ENCODE data around the gene UBAP2. TPM values are rescaled to one million over a fixed set of nuclear protein-coding genes. Genes with fewer than 3 reads are reported as not detected.
"Not testable (repeated sequence)": the region's sequence is repeated elsewhere in the genome, so short reads cannot be mapped to it uniquely, and the experiment has no call there.

Gene UBAP2
- total and polyA plus RNA-seq, 7 experiments from 2014 or later = 13.0 to 48.4 (median 29.9) TPM

DNA sequence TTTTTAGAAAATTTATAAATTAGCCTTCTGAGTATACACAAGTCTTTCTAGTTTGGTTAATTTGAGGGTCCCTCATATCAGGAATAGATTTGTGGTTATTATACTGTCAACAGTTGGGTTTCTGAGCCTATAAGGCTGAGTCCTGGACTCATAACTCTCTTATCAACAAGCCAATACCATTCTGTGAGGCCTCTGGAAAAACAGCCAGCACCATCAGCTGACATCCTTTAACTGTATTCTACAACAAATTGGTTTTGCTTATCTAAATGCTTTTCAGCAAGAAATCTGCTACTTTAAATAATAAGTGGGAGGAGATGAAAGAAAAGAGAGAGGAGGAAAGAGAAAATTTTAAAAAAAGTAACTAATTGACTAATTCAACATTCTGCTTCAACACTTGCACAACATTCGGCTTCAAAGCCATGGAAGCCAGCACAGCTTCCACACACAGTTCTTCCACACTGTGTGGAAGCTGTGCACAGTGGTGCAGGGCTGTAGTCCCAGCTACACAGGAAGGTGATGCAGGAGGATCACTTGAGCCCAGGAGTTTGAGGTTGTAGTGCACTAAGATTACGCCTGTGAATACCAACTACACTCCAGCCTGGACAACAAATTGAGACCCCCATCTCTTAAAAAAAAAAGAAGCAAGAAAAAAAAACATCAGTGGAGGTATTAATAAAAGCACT, 84.5 kb downstream of the UBAP2 start:
- peaks cover 0 to 5% (median 0%) of the 10 kb centered on the region in 3 experiments for H3K36me3 ChIP-seq (ENCODE audit: control insufficient read depth in 2 of 3, insufficient read depth in 3 of 3, low read length in 3 of 3)
- ChIA-PET CTCF (no interaction called here), POLR2A (no interaction called here)
- no peak overlapping the region for H3K27ac ChIP-seq (ENCODE audit: low read depth, low read length)
- Mint-ChIP-seq H3K36me3 (peaks cover 4 to 31% (median 12%) of the 10 kb centered on the region in 5 donors), H3K9me3 (no peaks in the 10 kb centered on the region), H3K4me1 (peaks cover 0 to 3% (median 0%) of the 10 kb centered on the region in 7 donors), H3K4me3 (no peak overlapping the region), H3K27me3 (no peaks in the 10 kb centered on the region), H3K27ac (peak overlapping the region in 2 of 9 donors; percentile 13 to 36)
- intact Hi-C loops (cut with micrococcal nuclease) = no loop called here
- H3K27me3 ChIP-seq (ENCODE audit: control insufficient read depth in 2 of 2, insufficient read depth in 2 of 2, low read length in 2 of 2) = no peaks in the 10 kb centered on the region
- ATAC-seq = no peak
- no peaks in the 10 kb centered on the region for H3K4me1 ChIP-seq (ENCODE audit: control insufficient read depth in 2 of 2, insufficient read depth in 2 of 2, low read length in 2 of 2)
- H3K9me3 ChIP-seq (ENCODE audit: control insufficient read depth in 2 of 3, low read length in 3 of 3) = no peaks in the 10 kb centered on the region
- DNase-seq = no peak
- no peak overlapping the region for H3K4me3 ChIP-seq (ENCODE audit: low read length)

DNA sequence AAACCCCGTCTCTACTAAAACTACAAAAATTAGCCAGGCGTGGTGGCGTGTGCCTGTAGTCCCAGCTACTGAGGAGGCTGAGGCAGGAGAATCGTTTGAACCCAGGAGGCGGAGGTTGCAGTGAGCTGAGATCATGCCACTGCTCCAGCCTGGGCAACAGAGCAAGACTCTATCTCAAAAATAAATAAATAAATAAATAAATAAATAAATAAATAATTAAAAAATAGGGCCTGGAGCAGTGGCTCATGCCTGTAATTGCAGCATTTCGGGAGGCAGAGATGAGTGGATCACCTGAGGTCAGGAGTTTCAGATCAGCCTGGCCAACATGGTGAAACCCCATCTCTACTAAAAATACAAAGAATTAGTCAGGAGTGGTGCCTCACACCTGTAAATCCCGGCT, 86.2 kb downstream of the UBAP2 start:
- H3K9me3 Mint-ChIP-seq; H3K27ac Mint-ChIP-seq; H3K27ac ChIP-seq (ENCODE audit: low read depth, low read length); H3K27me3 ChIP-seq (ENCODE audit: control insufficient read depth in 2 of 2, insufficient read depth in 2 of 2, low read length in 2 of 2); POLR2A ChIA-PET; ATAC-seq; H3K4me3 Mint-ChIP-seq; H3K4me1 ChIP-seq (ENCODE audit: control insufficient read depth in 2 of 2, insufficient read depth in 2 of 2, low read length in 2 of 2); DNase-seq; H3K4me1 Mint-ChIP-seq; H3K4me3 ChIP-seq (ENCODE audit: low read length); H3K36me3 ChIP-seq (ENCODE audit: control insufficient read depth in 2 of 3, insufficient read depth in 3 of 3, low read length in 3 of 3); H3K27me3 Mint-ChIP-seq; H3K9me3 ChIP-seq (ENCODE audit: control insufficient read depth in 2 of 3, low read length in 3 of 3); intact Hi-C loops (cut with micrococcal nuclease): not testable (repeated sequence)
- CTCF ChIA-PET = interaction anchor here (0.6 kb wide), 1 partner anchor 167 kb away, joined by 3 read pairs; no protein-coding TSS in a partner anchor
- H3K36me3 Mint-ChIP-seq = peaks cover 3 to 31% (median 9%) of the 10 kb centered on the region in 5 donors

DNA sequence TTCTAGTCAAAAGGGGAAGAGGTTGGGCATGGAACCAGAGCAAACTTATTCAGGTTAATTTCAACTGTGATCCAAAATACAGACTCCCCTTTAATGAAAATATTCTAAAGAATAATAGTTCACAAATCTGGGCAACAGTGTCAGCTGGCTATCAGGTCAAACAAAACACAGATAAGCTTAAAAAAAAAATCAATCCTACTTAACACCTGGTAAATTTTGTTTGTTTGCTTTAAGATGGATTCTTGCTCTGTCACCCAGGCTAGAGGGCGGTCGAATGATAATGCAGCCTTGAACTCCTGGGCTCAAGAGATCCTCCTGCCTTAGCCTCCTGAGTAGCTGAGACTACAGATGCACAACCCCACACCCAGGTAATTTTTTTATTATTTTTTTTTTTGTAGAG, 89.0 kb downstream of the UBAP2 start:
- Mint-ChIP-seq H3K9me3 (no peaks in the 10 kb centered on the region), H3K27me3 (no peaks in the 10 kb centered on the region), H3K4me1 (peaks cover 0 to 6% (median 0%) of the 10 kb centered on the region in 7 donors), H3K36me3 (peaks cover 6 to 33% (median 14%) of the 10 kb centered on the region in 5 donors), H3K27ac (no peak overlapping the region), H3K4me3 (no peak overlapping the region)
- Histone ChIP-seq H3K4me3 (ENCODE audit: low read length) (no peak overlapping the region), H3K27me3 (ENCODE audit: control insufficient read depth in 2 of 2, insufficient read depth in 2 of 2, low read length in 2 of 2) (no peaks in the 10 kb centered on the region), H3K27ac (ENCODE audit: low read depth, low read length) (no peak overlapping the region), H3K36me3 (ENCODE audit: control insufficient read depth in 2 of 3, insufficient read depth in 3 of 3, low read length in 3 of 3) (peaks cover 0 to 16% (median 0%) of the 10 kb centered on the region in 3 experiments), H3K4me1 (ENCODE audit: control insufficient read depth in 2 of 2, insufficient read depth in 2 of 2, low read length in 2 of 2) (no peaks in the 10 kb centered on the region), H3K9me3 (ENCODE audit: control insufficient read depth in 2 of 3, low read length in 3 of 3) (no peaks in the 10 kb centered on the region)
- POLR2A ChIA-PET = no interaction called here
- CTCF ChIA-PET = no interaction called here
- DNase-seq = no peak
- no peak for ATAC-seq
- intact Hi-C loops (cut with micrococcal nuclease) = no loop called here

DNA sequence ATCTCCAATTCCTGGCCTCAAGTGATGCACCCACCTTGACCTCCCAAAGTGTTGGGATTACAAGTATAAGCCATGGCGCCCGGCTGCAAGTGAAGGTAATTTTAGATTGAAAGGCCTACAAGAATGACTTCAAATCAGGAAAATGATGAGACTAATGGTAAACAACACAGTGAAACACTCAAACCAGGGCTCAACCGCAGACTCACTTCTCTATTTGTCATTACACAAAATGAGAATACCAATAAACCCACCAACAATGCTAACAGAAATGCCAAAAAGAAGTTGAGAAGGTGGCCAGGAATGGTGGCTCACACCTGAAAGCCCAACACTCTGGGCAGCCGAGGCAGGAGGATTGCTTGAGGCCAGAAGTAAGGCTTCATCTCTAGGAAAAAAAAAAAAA, 92.1 kb downstream of the UBAP2 start:
- Mint-ChIP-seq H3K36me3 (peaks cover 9 to 45% (median 24%) of the 10 kb centered on the region in 5 donors), H3K27me3 (no peaks in the 10 kb centered on the region), H3K4me3 (no peak overlapping the region), H3K9me3 (peaks cover 0 to 1% (median 0%) of the 10 kb centered on the region in 11 donors), H3K4me1 (peaks cover 0 to 7% (median 0%) of the 10 kb centered on the region in 7 donors), H3K27ac (no peak overlapping the region)
- ATAC-seq = no peak
- intact Hi-C loops (cut with micrococcal nuclease) = no loop called here
- no peak for DNase-seq
- Histone ChIP-seq H3K4me3 (ENCODE audit: low read length) (no peak overlapping the region), H3K27ac (ENCODE audit: low read depth, low read length) (no peak overlapping the region), H3K27me3 (ENCODE audit: control insufficient read depth in 2 of 2, insufficient read depth in 2 of 2, low read length in 2 of 2) (no peaks in the 10 kb centered on the region), H3K36me3 (ENCODE audit: control insufficient read depth in 2 of 3, insufficient read depth in 3 of 3, low read length in 3 of 3) (peaks cover 0 to 27% (median 0%) of the 10 kb centered on the region in 3 experiments), H3K9me3 (ENCODE audit: control insufficient read depth in 2 of 3, low read length in 3 of 3) (no peaks in the 10 kb centered on the region), H3K4me1 (ENCODE audit: control insufficient read depth in 2 of 2, insufficient read depth in 2 of 2, low read length in 2 of 2) (no peaks in the 10 kb centered on the region)
- POLR2A ChIA-PET = no interaction called here
- CTCF ChIA-PET = interaction anchor here (0.5 to 0.6 kb wide), 3 partner anchors 80 to 212 kb away, joined by 3 to 6 read pairs (median 3); no protein-coding TSS in a partner anchor

DNA sequence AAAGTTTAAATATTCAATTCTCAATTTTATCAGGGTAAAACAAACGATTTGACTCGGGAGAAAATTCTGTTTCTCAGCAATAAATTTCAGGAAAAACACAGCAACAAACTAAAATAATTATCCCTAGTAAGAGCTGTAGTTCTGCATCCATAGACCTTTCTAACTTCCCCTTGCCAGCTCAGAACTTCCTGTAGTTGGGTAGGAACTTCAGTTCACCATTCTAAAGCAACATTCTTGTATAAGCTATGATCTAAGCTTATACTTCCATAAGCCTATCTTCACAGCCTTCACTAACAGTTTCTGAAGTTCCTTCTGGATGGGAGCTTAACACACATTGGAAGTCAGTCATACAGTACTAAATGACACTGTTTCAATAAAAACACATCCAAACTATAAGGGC, 96.6 kb downstream of the UBAP2 start:
- peaks cover 0 to 10% (median 0%) of the 10 kb centered on the region in 7 donors for H3K4me1 Mint-ChIP-seq
- no peaks in the 10 kb centered on the region for H3K27me3 ChIP-seq (ENCODE audit: control insufficient read depth in 2 of 2, insufficient read depth in 2 of 2, low read length in 2 of 2)
- no peaks in the 10 kb centered on the region for H3K4me1 ChIP-seq (ENCODE audit: control insufficient read depth in 2 of 2, insufficient read depth in 2 of 2, low read length in 2 of 2)
- DNase-seq = no peak
- H3K27me3 Mint-ChIP-seq = no peaks in the 10 kb centered on the region
- no peaks in the 10 kb centered on the region for H3K9me3 ChIP-seq (ENCODE audit: control insufficient read depth in 2 of 3, low read length in 3 of 3)
- peaks cover 0 to 37% (median 0%) of the 10 kb centered on the region in 3 experiments for H3K36me3 ChIP-seq (ENCODE audit: control insufficient read depth in 2 of 3, insufficient read depth in 3 of 3, low read length in 3 of 3)
- H3K9me3 Mint-ChIP-seq = peaks cover 0 to 1% (median 0%) of the 10 kb centered on the region in 11 donors
- H3K27ac ChIP-seq (ENCODE audit: low read depth, low read length) = no peak overlapping the region
- H3K4me3 Mint-ChIP-seq = no peak overlapping the region
- no peak overlapping the region for H3K4me3 ChIP-seq (ENCODE audit: low read length)
- ATAC-seq = no peak
- H3K27ac Mint-ChIP-seq = no peak overlapping the region
- peaks cover 4 to 54% (median 26%) of the 10 kb centered on the region in 5 donors for H3K36me3 Mint-ChIP-seq
- CTCF ChIA-PET = no interaction called here
- POLR2A ChIA-PET = no interaction called here
- intact Hi-C loops (cut with micrococcal nuclease) = no loop called here

DNA sequence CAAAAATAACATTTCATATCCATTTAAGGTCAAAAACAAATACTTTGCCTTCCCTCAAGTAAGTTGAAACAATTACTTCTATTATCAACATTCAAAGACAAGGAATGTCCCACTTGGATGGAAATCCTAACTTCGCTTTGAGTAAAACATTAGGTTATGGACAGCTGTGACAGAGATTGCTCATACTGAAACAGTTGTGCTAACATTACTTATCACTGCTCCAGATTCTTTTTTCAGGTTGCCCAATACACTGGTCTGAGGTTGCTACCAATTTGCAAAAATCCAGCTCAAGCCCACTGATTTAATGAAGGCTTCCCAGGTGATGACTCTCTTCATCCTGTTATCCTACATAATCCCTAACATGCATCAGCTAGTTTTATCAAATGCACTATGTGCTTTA, 98.3 kb downstream of the UBAP2 start:
- Mint-ChIP-seq H3K4me3 (no peak overlapping the region), H3K4me1 (peaks cover 0 to 10% (median 0%) of the 10 kb centered on the region in 7 donors), H3K27me3 (no peaks in the 10 kb centered on the region), H3K27ac (no peak overlapping the region), H3K36me3 (peaks cover 4 to 59% (median 27%) of the 10 kb centered on the region in 5 donors), H3K9me3 (peaks cover 0 to 1% (median 0%) of the 10 kb centered on the region in 11 donors)
- H3K9me3 ChIP-seq (ENCODE audit: control insufficient read depth in 2 of 3, low read length in 3 of 3) = no peaks in the 10 kb centered on the region
- ChIA-PET POLR2A (no interaction called here), CTCF (no interaction called here)
- H3K27me3 ChIP-seq (ENCODE audit: control insufficient read depth in 2 of 2, insufficient read depth in 2 of 2, low read length in 2 of 2) = no peaks in the 10 kb centered on the region
- no peaks in the 10 kb centered on the region for H3K4me1 ChIP-seq (ENCODE audit: control insufficient read depth in 2 of 2, insufficient read depth in 2 of 2, low read length in 2 of 2)
- H3K27ac ChIP-seq (ENCODE audit: low read depth, low read length) = no peak overlapping the region
- H3K4me3 ChIP-seq (ENCODE audit: low read length) = no peak overlapping the region
- intact Hi-C loops (cut with micrococcal nuclease) = no loop called here
- DNase-seq (no peak), ATAC-seq (no peak)
- peaks cover 0 to 38% (median 3%) of the 10 kb centered on the region in 3 experiments for H3K36me3 ChIP-seq (ENCODE audit: control insufficient read depth in 2 of 3, insufficient read depth in 3 of 3, low read length in 3 of 3)

All from naive thymus-derived CD4-positive, alpha-beta T cell (primary cell).